ENCODE data around the gene PHLDB2.

The PHLDB2 gene

DNA sequence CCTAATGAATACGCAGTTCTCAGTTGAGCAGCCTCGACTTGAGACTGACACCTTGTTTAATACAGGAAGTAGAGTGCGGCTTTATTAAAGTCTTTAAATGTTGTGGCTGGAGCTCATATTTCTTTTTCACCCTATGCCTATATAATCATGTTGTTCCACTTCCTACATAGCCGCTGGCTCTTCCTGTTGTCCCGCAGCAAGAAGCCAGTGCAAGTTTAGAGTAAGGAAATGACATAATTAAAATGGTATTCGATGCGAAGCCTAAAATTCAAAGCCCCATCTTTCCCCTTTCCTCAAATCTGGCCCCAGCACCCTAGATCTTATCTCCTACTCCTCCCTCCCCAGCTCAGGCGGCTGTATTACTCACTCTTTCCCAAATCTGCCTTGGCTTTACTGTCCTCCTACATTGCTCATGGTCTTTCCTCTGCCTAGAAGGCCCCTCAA lies 7.5 kb upstream of the PHLDB2 start:
- DNase-seq (ENCODE audit: low spot score), result peak; percentile 51

DNA sequence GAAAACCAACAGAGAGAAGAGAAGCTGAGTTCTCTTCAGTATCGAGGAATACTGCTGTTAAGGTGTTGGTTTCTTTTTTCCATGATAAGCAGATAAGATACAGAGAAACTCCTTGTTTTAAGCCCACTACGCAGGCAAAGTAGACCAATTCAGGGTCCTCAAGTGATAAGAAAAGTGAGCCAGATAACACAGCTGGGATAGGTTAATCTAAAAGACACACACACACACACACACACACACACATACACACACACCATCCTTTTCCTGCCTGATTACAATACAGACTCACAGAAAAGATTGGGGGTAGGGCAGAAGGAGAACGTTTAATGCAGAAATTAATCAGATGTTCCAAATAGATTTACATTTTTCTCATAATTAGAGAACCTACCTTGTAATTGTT lies 6.5 kb upstream of the PHLDB2 start:
- no peak for DNase-seq (ENCODE audit: low spot score)

DNA sequence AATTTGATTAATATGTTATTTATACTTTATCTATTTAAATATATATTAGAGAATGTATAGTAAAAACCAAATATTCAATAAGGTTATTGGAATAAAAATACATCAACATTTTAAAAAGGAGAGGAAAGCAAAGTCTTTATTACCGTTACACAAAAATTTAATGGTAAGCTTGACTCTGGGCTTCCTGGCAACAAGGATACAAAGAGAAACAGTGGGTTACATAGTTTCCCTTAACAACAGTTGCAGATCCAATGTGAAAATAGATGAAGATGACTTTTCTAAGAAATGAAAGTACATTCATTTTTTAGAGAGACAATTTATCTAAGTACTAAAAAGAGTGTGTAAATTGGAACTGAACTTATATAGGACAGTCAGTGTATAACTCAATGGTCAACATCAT lies 6.0 kb upstream of the PHLDB2 start:
- no peak for DNase-seq (ENCODE audit: low spot score)

DNA sequence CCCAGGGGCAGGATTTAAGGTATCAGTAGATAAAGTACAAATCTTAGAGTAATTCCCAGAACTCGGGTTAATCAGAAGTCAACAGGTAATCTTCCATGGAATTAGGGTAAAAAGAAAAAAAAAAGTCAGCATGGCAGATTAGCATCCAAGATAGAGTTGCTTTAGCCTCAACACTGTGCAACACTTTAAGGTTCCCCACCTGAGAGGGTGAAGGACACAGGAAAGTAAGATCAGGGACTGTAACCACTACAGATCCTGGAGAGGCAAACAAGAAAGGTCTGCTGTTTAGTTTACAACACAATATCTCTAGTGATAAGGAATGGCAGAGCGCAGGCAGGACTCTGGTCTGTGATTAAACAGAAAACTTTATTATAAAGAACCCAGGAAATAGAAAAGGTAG lies 4.1 kb upstream of the PHLDB2 start:
- no peak for DNase-seq (ENCODE audit: low spot score)

DNA sequence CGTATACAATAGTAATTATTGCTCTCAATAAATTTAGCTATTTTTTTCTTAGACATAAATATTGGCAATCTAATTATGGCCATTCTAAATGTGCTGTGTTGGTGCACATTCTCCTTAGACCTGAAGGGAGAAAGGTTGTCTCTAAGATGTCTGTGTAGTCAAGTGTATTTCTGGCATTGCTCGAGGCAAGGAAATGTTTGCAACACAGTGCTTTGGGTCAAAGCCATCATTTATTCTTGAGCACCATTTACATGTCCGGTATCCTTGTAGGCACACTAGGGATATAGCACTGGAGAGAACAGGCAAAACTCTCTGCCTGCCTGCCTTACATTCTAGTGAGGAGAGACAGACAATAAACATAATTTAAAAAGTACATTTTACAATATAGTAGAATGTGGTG lies 2.6 kb upstream of the PHLDB2 start:
- DNase-seq (ENCODE audit: low spot score), result no peak

DNA sequence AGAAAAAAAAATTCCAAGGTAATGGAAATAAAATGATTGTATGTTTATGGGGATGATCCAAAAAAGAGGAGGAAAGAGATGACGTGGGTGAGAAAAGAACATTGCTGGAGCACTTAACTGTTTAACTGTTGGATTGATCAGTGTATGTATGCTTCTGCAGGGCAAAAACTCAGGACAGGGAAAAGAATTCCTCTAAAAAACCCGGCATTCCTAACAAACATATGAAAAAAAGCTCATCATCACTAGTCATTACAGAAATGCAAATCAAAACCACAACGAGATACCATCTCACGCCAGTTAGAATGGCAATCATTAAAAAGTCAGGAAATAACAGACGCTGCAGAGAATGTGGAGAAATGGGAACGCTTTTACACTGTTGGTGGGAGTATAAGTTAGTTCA lies 1.6 kb upstream of the PHLDB2 start:
- no peak for DNase-seq (ENCODE audit: low spot score)

DNA sequence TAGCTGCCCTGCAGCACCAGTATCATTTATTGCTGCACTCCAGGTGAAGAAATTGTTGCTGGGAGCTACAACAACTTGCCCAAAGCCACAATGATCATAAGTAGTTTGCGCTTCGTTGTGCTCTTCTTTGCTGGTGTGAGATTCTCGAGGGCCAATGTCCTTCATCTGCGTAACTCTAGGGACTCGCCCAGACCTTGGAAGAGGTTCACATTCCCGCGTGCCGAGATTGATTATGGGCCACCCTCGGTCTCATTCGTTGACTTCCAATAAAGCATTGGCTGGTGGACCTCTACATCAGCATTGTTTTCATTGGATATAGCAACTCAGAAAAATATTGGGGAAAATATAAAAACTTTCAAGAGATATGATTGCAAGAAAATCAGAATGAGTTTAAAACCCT lies 423 bp upstream of the PHLDB2 start:
- no peak for DNase-seq (ENCODE audit: low spot score)

DNA sequence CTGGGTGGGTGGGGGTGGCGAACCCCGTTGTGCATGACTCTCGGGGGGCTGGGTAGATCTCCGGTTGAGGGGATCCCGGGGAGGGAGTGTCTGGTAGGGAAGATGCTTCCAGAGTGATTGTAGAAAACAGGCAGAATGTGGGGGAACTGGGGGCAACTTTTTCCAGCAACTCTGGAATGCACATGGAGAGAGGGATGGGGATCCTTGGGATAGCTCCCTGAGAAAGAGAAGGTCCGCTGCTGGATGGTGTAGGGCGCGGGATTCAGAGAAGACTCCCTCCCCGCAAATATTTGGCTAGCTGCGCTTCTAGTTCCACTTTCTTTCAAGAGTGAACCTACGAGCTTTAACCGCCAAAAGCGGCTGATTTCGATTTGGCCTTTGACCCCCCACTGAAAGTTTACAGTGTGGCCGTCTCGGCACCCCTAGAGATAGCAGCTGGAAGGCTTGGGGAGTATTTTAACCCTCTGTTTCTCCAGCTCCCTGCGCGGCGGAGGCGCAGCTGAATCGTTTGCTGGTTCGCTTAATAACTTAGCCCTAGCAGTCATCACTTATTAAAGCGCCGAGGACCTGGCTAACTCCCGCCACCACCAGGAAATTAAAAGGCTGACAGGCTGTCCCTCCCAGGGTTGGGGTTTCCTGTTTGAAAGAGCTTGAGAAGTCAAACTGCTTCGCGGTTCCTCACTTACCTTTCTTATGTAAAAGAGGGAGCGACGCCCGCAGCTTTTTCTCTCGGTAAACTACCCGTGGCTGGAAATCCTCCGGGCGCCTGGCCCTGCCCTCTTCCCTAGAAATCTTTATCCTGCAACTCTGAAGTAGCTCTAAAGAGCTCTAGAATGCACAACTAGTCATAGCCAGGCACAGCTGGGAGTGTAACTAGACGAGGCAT lies 1.2 kb downstream of the PHLDB2 start:
- DNase-seq (ENCODE audit: low spot score), result peak; percentile 79

DNA sequence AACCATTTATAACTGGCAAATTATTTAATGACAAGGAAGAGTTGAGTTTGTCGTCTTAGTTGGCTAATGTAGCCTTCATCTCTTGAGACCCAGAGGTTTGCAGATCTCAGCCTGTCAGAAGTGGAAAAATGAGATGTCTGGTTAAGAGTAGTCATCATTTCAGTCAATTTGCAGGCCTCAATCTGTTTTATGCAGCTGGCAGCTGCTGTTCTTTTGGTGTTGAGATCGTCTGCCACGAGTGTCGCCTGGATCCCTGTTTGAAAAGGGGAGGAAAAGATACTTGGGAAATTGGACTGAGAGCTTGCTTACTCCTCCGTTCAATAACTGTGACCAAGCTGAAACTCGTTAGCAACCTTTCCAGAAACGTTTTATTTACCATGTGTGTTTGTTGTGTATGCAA lies 2.3 kb downstream of the PHLDB2 start:
- DNase-seq (ENCODE audit: low spot score), result no peak

DNA sequence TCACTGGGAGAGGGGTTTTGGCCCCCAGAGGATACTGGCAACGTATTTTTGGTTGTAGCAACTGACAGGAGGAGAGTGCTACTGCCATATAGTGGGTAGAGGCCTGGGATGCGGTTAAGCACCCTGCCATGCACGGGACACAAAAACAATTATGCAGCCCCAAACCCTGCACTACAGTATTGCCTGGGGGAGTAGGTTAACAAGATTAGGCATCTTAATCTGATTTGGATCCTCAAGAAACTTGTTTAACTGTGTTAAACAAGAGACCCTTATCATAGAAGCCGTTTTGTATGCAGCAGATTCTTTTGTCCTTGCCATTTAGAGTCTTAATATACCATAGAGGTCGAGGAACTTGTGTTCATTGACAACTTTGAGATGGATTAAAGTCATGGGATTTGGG lies 3.4 kb downstream of the PHLDB2 start:
- DNase-seq (ENCODE audit: low spot score), result no peak

DNA sequence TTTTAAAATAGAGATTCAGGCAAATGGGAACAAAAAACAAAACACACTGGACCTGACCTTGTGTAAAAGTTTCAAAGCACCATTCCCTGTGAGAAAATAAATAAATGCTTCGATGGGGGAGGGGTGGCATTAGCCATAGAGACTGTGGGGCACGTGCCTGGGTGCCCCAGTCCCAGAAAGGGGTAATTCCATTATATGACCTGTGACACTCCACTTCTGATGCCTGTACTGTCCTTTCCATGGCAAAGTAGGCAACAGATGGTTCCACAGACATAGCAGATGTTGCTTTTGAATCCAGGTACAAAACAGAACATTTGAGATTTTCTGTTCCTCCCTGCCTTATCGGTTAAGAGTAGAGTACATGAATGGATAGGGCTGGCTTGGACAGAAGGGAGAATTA lies 3.9 kb downstream of the PHLDB2 start:
- no peak for DNase-seq (ENCODE audit: low spot score)

DNA sequence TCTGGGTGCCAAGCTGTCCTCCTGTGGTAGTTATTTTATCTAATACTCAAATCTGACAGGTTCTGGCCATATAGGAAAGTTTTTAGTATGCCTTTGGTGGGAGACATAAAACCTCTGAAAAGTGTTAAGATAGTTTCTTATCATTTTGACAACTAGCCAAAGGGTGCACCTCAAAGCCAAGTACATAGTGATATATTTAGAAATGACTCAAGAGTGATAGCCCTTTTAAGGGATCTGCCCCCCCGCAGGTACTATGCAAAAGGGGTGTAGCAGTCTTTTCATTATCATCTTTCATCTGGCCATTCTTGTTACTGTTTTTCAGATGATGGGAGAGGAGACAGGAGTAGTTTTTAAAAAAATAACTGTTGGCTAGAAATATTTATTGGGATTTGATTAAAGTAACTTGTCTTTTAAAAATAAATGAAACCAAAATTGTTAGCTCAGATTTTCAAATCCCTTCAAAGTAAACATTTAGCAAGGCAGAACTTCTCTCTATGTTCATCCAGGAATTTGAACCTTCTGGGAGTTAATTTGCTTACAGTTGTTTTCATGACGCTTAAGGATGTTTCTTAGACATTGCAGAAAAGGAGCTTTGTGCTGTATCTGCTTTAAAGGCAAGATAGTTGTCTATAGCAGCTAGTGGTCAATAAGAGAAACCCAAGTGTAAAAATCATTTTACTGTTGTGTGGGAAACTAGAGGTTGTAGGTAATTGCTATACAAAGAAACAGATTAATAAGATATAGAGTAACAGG lies 5.1 kb downstream of the PHLDB2 start:
- no peak for DNase-seq (ENCODE audit: low spot score)

DNA sequence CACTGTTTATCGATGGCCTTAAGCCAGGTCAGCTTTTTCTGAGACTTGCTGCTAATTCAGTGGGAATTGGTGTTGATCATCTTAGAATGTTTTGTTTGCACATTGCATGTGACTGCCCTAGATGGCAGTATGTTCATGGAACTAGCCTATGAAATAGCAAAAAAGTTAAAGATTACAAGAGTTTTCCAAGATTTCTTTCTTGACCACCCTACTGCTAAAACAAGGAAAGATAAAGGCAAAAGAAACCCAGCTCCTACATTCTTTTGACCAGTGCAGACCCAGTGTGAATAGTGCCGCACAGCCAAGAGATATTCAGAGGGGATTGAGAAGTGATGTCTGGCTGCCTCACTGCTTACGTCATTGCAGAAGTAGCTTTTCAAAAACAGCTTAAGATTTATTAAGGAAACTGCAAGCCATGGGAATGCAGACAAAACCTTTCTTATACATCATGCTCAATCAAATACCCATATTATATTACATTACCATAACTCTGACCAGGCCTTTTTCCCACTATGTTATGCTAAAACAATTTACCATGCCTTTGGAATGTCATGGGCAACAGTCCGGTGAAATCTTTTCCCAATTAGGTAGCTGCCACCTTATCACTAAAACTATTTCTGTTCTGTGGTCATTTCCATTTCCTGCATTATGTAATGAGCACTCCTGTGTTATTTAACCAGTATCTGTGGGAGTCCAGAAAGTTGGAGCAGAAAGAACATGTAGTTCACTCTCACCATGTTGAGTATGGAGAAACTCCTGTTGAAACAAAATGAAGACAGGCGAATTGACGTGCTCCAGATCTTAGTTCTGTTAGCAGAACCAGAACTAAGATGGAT lies 6.0 kb downstream of the PHLDB2 start:
- no peak for DNase-seq (ENCODE audit: low spot score)

DNA sequence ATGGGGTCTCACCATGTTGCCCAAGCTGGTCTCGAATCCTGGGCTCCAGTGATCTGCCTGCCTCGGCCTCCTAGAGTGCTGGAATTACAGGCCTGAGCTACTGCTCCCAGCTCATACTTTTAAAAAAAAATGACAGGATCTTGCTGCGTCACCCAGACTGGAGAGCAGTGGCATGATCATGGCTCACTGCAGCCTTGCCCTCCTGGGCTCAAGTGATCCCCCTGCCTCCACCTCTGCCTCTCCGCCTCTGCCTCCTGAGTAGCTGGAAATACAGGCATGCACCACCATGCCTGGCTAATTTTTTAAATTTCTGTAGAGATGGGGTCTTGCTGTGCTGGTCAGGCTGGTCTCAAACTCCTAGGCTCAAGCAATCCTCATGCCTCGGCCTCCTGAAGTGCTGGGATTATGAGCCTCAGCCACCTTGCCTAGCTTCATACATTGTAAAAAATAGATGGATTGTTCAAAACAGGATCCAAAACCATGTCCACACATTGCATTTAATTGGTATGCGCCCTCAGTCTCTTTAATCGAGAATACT lies 8.9 kb downstream of the PHLDB2 start:
- no peak for DNase-seq (ENCODE audit: low spot score)

DNA sequence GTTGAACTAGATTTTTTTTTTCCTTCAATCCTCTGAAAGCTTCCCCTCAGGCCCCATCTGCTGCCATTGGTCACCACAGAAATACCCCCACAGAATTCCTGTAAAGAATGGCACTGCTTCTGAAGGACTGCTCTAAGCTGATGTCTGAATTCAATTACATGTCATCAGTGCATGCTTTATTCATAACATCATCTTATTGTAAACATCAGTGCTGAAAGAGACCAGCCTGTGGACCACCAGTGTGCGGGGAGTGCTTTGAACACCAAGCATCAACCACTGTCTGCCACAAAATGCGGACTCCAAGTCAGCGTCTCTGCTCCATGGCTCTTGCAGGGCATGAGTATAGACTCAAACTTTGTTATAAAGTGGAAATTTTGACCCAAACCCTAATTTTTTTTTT lies 11.6 kb downstream of the PHLDB2 start:
- no peak for DNase-seq (ENCODE audit: low spot score)

DNA sequence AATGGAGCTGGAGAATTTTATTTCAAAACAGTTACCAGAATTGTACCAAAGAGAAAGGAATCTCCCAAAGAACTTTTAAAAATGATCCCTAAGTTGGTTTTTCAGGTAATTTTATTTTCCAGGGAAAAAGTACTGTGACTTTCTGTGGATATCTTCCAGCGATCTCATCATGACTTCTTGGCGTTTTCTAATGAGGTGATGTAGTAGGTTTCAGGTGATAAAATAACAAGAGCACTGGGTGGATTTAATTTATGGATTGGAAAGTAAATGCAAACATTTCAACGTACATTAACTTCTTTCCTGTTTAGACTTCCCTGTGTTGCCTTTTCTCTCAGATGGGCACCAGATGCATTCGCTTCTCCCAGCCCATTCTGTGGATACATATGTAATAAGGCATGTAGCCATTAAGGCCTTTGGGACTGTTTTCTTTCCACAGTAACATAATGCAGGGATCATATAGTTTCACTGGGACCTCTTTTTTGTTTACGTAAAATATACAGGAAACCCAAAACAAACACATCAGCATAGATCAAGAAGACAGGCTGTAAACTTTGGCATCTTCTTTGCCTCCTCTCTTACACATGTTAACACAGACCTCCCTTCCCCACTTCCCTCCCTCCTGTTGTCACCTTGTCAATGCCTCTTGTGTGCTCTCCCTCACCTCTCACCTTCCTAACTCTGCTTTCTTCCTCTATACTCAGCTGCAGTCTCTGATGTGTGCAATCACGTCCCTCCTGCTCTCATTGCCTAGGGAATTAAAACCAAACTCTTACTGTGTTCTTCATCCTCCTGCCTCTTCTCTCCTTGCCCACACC lies 13.0 kb downstream of the PHLDB2 start:
- DNase-seq (ENCODE audit: low spot score), result no peak

DNA sequence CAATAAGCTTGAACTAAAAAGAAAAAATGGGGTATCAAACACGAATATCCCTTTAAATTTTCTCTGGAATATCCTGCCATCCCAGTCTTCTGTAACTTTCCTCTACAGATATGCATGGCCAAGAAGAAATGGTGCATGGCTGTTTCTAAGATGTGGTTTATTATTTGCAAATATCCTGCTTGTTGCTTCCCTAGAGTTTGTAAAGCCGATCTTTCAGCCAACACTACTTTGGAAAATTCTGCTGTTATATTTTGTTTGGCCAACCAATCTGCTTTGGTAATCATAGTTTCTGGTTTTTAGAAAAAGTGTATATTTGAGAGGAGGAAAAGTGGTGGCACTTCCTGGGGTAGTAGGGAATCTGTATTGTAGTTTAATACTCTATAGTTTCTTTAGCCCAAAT lies 13.9 kb downstream of the PHLDB2 start:
- no peak for DNase-seq (ENCODE audit: low spot score)

DNA sequence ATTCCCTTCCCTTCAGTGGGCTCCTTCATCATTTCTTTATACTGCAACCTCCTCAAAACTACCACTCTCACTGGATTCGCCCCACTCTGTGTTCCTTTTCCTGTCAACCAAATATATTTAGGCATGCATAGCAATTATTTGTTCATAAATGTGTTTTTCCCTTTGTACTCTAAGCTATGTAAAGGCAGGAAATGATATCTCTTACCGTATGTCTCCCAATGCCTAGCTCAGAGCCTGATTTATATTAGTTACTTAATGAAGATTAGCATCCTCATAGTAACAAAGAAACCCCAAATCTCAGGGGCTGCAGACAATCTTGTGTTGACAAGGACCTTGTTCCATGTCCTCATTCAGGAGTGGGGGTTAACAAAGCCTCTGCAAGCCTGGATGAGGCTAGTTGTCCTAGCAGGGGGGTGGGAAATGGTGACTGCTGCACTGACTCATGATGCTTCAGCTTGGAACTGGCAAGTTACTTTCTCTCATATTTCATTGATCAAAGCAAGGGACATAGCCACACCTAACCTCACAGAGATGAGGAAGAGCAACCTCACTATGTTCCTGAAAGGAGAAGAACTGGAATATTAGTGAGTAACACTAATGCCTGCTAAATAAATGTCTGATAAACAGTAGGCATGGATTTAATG lies 15.2 kb downstream of the PHLDB2 start:
- no peak for DNase-seq (ENCODE audit: low spot score)

DNA sequence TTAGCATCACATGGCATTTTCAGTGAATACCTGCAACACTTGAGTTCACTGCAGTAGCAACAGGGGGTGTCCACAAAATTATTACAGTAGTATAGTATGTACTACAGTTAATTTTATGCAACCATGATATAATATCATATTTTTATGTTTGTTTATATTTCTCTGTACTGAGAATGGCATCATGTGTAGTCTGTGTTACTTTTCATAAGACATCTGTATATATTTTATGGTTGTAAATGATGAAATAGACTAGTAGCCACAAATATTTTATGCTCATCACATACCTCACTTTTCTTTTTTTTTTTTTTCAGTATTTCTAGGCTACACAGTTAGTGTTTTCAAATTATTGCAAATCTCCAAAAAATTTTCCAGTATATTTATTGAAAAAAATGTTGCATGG lies 22.4 kb downstream of the PHLDB2 start:
- DNase-seq (ENCODE audit: low spot score), result no peak

DNA sequence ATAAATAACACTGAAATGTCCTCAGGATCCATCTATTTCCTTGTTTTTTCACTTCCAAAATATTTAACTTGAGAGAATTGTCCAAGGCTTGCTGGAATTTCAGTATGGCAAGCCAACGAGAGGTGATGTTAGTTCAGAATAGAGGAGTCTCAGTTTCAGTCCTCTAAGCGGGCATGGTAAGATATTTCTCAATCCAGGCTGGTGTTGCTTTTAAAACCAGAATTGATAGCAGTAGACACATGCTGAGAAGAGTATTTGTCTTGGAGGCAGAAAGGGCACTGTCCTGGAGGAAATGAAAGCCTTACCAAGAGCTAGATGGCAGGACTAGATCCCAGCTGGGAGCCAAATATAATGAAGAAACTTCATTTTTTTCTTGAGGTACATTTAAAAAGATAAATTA lies 23.1 kb downstream of the PHLDB2 start:
- DNase-seq (ENCODE audit: low spot score), result no peak

DNA sequence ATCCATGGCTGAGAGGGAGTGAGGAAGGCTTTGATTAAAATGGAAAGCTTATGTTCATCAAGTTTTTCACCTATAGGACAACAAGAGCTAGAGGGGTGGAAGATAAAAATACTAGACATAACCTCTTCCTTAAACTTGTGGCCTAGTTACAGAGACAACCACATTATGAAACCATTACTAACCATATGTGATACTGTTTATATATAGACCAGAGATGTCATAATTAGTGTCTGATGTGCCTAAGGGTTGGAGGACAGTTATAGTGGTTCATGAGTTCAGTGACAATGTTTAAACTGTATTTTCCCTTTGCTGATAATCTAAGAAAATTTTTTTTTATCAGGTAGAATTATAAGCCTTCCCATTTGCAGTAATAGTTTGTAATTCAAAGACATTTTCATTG lies 23.7 kb downstream of the PHLDB2 start:
- DNase-seq (ENCODE audit: low spot score), result no peak

All from hepatic stellate cell (primary cell).